GM12801 (cell line): ENCODE data around the gene STXBP2.

ENCODE experiments used
- CTCF ChIP-seq: IDR thresholded peaks from one replicate; pipeline ENCODE4 v1.5.1; 2011; ENCODE audit warnings: control low read depth; ENCODE audit not compliant: insufficient read length; ENCODE audit errors: extremely low read depth

The STXBP2 gene

DNA sequence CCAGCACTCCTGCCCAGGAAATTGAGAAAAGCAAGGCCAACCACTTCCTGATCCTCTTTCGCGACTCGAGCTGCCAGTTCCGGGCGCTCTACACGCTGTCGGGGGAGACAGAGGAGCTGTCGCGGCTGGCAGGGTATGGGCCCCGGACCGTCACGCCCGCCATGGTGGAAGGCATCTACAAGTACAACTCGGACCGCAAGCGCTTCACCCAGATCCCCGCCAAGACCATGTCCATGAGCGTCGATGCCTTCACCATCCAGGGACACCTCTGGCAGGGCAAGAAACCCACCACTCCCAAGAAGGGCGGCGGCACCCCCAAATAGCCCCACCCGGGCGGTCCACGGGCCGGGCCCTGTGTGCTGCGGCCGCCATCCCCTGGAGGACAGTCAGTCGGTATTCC is 19.2 kb upstream of the STXBP2 start:
- TF ChIP-seq CTCF, result no peak

- TF ChIP-seq CTCF, result no peak
Observed at GRCh38 chr19:7618348-7618747, 18.6 kb upstream of the STXBP2 start.

- TF ChIP-seq CTCF, result no peak
Observed at GRCh38 chr19:7618771-7619510, 18.0 kb upstream of the STXBP2 start.

- no peak for TF ChIP-seq CTCF
Observed at GRCh38 chr19:7619671-7620441, 17.1 kb upstream of the STXBP2 start.

- no peak for TF ChIP-seq CTCF
Observed at GRCh38 chr19:7620442-7621412, 16.2 kb upstream of the STXBP2 start.

GRCh38 chr19:7622933-7623685 is 13.8 kb upstream of the STXBP2 start:
- TF ChIP-seq CTCF, result no peak
